Neural crest cell (in vitro differentiated cells): Measurements from ENCODE around the gene CD200R1. TPM values are rescaled to one million over a fixed set of nuclear protein-coding genes. Genes with fewer than 3 reads are reported as not detected.

Experiments used
- DNase-seq: peaks from one replicate; pipeline ENCODE4 v3.0.0; 2021; ENCODE audit warnings: low read depth, mixed read lengths, low spot score
- H3K27ac Mint-ChIP-seq: one replicate; pipeline ENCODE4 v1.8.0; 2021; ENCODE audit warnings: mild to moderate bottlenecking, mixed read lengths; ENCODE audit not compliant: unreplicated experiment
- H3K27me3 Mint-ChIP-seq: 2 replicates; pipeline ENCODE4 v1.8.0; 2021; ENCODE audit warnings: low read depth, mild to moderate bottlenecking, mixed read lengths
- H3K36me3 Mint-ChIP-seq: 2 replicates; pipeline ENCODE4 v1.8.0; 2021; ENCODE audit warnings: low read depth, mild to moderate bottlenecking, mixed read lengths
- H3K4me1 Mint-ChIP-seq: 2 replicates; pipeline ENCODE4 v1.8.0; 2021; ENCODE audit warnings: mixed read lengths
- H3K4me3 Mint-ChIP-seq: one replicate; pipeline ENCODE4 v1.8.0; 2021; ENCODE audit warnings: mild to moderate bottlenecking, mixed read lengths
- H3K9me3 Mint-ChIP-seq: 2 replicates; pipeline ENCODE4 v1.8.0; 2021; ENCODE audit warnings: mixed read lengths
- total RNA-seq: library from RNA; stranded (reverse); gene quantifications from 2 replicates; pipeline ENCODE4 v1.2.1, GENCODE V29; 2021
- TF ChIP-seq, protein P1 (sequence below): fragments of 200-600 bp; sonication (generic); conservative IDR thresholded peaks from 2 replicates; pipeline ENCODE4 v1.5.0; 2021; ENCODE audit warnings: antibody characterized with exemption, mild to moderate bottlenecking

CD200R1 gene
- total RNA-seq, 1 donor from 2014 or later = not detected

DNA sequence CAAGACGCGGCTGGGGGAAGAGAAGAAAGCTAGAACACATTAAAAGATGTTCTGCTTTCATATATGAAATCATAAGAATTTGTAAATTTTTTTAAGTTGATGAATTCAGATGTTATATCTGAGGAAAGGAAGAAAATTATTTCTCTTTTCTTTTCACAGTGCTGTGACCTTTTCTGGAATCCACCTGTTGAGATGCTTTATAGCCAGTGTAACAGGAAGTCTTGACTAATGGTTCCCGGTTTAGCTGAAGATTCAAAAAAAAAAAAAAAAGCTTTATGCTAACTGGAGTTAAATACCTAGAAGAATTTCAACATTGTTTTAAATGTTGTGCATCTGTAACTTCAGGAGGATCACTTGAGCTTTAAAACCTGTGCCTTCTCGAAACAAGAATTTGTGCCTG is 25.8 kb upstream of the CD200R1 start:
- DNase-seq = no peak
- H3K4me3 Mint-ChIP-seq = no peak overlapping the region
- no peaks in the 10 kb centered on the region for H3K4me1 Mint-ChIP-seq
- no peaks in the 10 kb centered on the region for H3K9me3 Mint-ChIP-seq
- no peak overlapping the region for H3K27ac Mint-ChIP-seq
- H3K27me3 Mint-ChIP-seq = no peaks in the 10 kb centered on the region
- TF ChIP-seq, protein P1, sequence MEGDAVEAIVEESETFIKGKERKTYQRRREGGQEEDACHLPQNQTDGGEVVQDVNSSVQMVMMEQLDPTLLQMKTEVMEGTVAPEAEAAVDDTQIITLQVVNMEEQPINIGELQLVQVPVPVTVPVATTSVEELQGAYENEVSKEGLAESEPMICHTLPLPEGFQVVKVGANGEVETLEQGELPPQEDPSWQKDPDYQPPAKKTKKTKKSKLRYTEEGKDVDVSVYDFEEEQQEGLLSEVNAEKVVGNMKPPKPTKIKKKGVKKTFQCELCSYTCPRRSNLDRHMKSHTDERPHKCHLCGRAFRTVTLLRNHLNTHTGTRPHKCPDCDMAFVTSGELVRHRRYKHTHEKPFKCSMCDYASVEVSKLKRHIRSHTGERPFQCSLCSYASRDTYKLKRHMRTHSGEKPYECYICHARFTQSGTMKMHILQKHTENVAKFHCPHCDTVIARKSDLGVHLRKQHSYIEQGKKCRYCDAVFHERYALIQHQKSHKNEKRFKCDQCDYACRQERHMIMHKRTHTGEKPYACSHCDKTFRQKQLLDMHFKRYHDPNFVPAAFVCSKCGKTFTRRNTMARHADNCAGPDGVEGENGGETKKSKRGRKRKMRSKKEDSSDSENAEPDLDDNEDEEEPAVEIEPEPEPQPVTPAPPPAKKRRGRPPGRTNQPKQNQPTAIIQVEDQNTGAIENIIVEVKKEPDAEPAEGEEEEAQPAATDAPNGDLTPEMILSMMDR = no peak
- peaks cover 5% of the 10 kb centered on the region for H3K36me3 Mint-ChIP-seq

- no peaks in the 10 kb centered on the region for H3K27me3 Mint-ChIP-seq
- no peak for DNase-seq
- no peaks in the 10 kb centered on the region for H3K9me3 Mint-ChIP-seq
- no peak overlapping the region for H3K27ac Mint-ChIP-seq
- TF ChIP-seq, protein P1 = no peak
- H3K36me3 Mint-ChIP-seq = peaks cover 2% of the 10 kb centered on the region
- H3K4me1 Mint-ChIP-seq = peaks cover 23% of the 10 kb centered on the region
- no peak overlapping the region for H3K4me3 Mint-ChIP-seq
Observed at GRCh38 chr3:112995800-112996199, 20.9 kb upstream of the CD200R1 start.

GRCh38 chr3:112990672-112991602 is 16.0 kb upstream of the CD200R1 start, which contains the start of gene GTPBP8:
Gene GTPBP8, plus strand, starts transcription at chr3:112990984. Its CDS starts 16 bp downstream, at chr3:112991000.
- peaks cover 28% of the 10 kb centered on the region for H3K4me1 Mint-ChIP-seq
- peak within 1 kb of the TSS; percentile 97 for H3K4me3 Mint-ChIP-seq
- H3K27me3 Mint-ChIP-seq = peaks cover 5% of the 10 kb centered on the region
- peak; percentile 85 for DNase-seq
- no peaks in the 10 kb centered on the region for H3K36me3 Mint-ChIP-seq
- no peaks in the 10 kb centered on the region for H3K9me3 Mint-ChIP-seq
- H3K27ac Mint-ChIP-seq = peak within 1 kb of the TSS; percentile 79
- TF ChIP-seq, protein P1 = peak; percentile 20

- TF ChIP-seq, protein P1 = no peak
- no peaks in the 10 kb centered on the region for H3K36me3 Mint-ChIP-seq
- no peak overlapping the region for H3K27ac Mint-ChIP-seq
- peaks cover 21% of the 10 kb centered on the region for H3K4me1 Mint-ChIP-seq
- no peaks in the 10 kb centered on the region for H3K9me3 Mint-ChIP-seq
- peaks cover 11% of the 10 kb centered on the region for H3K27me3 Mint-ChIP-seq
- H3K4me3 Mint-ChIP-seq = peak overlapping the region; percentile 56
- no peak for DNase-seq
Observed at GRCh38 chr3:112987710-112988334, 12.9 kb upstream of the CD200R1 start.

DNA sequence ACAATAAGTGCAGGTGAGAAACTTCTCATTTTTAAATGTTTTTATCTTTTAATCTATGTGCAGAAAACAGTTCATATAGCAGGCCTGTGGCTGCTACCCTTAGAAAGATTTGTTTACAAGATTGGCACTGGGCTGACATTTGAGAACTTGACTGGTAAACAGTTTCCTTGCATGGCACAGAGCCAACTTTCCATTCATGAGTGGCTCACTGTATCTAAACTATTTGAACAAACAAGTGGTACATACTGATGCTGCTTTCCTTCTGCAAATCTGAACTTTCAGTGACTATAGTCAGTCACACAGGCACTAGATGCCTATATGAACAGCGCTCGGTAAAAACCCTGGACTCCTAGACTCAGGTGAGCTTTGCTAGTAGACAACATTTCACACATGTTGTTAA is 9.6 kb upstream of the CD200R1 start:
- peaks cover 11% of the 10 kb centered on the region for H3K27me3 Mint-ChIP-seq
- H3K4me3 Mint-ChIP-seq = no peak overlapping the region
- H3K9me3 Mint-ChIP-seq = no peaks in the 10 kb centered on the region
- H3K27ac Mint-ChIP-seq = no peak overlapping the region
- DNase-seq = no peak
- TF ChIP-seq, protein P1 = no peak
- H3K4me1 Mint-ChIP-seq = no peaks in the 10 kb centered on the region
- H3K36me3 Mint-ChIP-seq = no peaks in the 10 kb centered on the region
